Measurements from ENCODE around the gene MUC16.
"Not testable (repeated sequence)": the region's sequence is repeated elsewhere in the genome, so short reads cannot be mapped to it uniquely, and the experiment has no call there.

The MUC16 gene

DNA sequence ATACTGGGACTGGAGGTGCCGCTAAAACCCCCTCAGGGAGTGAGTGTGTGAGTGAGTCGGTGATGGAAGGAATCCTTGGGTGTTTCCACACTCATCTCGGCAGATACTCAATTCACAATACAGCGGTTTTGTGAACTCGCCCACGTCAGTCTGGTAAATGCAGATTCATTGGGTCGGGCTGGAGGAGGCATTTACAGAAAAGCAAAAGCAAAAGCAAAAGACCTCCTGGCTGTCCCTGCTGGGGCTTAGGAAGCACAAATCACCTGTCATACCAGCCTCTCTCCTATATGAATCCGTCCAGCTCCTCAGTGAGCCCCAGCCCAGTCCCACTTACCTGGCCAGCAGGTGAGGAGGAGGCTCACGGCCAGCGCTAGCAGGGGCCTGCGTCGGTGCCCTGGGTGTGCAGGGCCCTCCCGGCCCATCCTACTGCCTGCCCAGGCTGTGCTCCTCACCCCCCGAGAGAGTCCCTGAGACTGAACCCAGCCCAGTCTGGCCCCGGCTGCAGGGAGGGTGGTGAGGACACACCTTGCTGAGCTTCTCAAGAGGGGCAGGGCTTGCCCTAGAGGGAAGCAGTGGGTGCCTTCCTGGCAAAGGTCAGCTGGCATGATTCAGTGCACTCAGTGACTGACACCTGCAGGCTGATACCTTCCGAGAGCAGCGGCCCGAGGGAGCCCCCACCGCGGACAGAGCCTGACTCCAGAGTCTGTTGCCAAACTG lies at the start of gene MUC16:
TSS of gene MUC16 (minus strand) at position 475 of the 717 bp plus-strand sequence.
- H3K27ac ChIP-seq = no peak within 1 kb of the TSS
- peaks cover 76% of the 10 kb centered on the region for H3K27me3 ChIP-seq (ENCODE audit: insufficient read depth, low read depth, severe bottlenecking)
- no peaks in the 10 kb centered on the region for H3K36me3 ChIP-seq
- DNase-seq = no peak
- TF ChIP-seq, protein P1, sequence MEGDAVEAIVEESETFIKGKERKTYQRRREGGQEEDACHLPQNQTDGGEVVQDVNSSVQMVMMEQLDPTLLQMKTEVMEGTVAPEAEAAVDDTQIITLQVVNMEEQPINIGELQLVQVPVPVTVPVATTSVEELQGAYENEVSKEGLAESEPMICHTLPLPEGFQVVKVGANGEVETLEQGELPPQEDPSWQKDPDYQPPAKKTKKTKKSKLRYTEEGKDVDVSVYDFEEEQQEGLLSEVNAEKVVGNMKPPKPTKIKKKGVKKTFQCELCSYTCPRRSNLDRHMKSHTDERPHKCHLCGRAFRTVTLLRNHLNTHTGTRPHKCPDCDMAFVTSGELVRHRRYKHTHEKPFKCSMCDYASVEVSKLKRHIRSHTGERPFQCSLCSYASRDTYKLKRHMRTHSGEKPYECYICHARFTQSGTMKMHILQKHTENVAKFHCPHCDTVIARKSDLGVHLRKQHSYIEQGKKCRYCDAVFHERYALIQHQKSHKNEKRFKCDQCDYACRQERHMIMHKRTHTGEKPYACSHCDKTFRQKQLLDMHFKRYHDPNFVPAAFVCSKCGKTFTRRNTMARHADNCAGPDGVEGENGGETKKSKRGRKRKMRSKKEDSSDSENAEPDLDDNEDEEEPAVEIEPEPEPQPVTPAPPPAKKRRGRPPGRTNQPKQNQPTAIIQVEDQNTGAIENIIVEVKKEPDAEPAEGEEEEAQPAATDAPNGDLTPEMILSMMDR (IDR thresholded peaks at IDR 0.05; ENCODE audit: low read depth, low read length) = no peak
- peaks cover 3% of the 10 kb centered on the region for H3K9me3 ChIP-seq (ENCODE audit: severe bottlenecking)
- no peak within 1 kb of the TSS for H3K4me3 ChIP-seq (ENCODE audit: low read depth, low read length)

DNA sequence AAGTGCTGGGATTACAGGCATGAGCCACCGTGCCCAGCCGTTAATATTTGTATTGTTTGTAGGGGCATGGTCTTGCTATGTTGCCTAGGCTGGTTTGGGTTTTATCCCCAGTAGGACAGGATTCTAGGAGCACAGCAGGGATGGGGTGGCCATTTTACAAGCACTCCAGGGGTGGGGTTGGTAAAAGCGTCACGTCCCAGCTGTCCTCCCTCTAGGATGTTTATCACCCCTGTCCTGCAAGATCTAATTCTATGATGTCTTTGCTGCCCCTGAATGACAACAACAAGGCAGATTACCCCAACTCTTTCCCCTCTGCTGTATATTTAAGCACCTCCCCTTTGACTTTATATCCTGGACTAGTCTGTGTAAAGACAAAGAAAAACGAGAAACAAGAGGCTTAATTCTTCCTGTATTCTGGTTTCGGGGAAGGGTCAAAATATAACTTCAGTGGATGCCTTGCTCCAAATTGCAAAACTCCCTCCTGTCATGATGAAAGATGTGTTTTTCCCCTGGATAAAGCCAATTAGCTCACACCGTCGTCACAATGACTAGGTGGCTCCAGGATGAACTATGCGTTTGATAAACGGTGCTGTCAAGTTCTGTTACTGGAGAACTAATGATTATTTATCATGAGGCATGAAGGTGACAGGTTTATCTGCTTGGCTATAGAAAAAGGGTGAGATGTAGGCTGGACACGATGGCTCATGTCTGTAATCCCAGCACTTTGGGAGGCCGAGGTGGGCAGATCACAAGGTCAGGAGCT lies 48.9 kb upstream of the MUC16 start:
- peaks cover 60% of the 10 kb centered on the region for H3K27me3 ChIP-seq (ENCODE audit: insufficient read depth, low read depth, severe bottlenecking)
- no peak for DNase-seq
- no peak overlapping the region for H3K27ac ChIP-seq
- no peaks in the 10 kb centered on the region for H3K9me3 ChIP-seq (ENCODE audit: severe bottlenecking)
- no peak overlapping the region for H3K4me3 ChIP-seq (ENCODE audit: low read depth, low read length)
- H3K36me3 ChIP-seq = no peaks in the 10 kb centered on the region
- TF ChIP-seq, protein P1 (IDR thresholded peaks at IDR 0.05; ENCODE audit: low read depth, low read length) = no peak

DNA sequence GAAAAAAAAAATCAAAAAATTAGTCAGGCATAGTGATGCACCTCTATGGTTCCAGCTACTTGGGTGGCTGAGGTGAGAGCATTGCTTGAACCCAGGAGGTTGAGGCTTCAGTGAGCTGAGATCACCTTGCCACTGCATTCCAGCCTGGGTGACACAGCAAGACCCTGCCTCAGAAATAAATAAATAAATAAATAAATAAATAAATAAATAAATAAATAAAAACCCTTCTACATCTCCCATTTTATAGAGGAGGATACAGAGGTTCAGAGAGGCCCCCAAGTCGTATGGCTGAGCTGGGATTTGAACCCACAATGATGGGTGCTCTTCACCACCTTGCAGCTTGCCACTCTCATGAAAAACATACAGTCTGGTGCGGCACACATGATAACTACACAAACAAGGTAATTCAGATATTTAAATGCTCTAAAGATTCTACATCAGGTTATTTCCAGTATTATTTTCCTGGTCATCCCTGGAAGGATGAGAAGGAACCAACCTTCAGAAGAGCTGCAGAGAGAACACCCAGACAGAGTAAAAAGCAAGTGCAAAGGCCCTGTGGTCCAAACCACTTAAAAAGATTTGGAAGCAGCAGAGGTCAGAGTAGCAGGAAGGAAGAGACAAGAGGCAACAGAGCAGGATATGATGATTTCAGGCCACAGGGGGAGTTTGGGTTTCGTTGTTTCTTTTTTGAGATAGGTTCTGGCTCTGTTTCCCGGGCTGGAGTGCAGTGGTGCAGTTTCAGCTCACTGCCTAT lies 47.5 kb upstream of the MUC16 start:
- no peak for DNase-seq
- no peaks in the 10 kb centered on the region for H3K36me3 ChIP-seq
- H3K27ac ChIP-seq = no peak overlapping the region
- H3K4me3 ChIP-seq (ENCODE audit: low read depth, low read length) = no peak overlapping the region
- H3K27me3 ChIP-seq (ENCODE audit: insufficient read depth, low read depth, severe bottlenecking) = peaks cover 67% of the 10 kb centered on the region
- TF ChIP-seq, protein P1 (IDR thresholded peaks at IDR 0.05; ENCODE audit: low read depth, low read length) = no peak
- H3K9me3 ChIP-seq (ENCODE audit: severe bottlenecking) = peaks cover 6% of the 10 kb centered on the region

DNA sequence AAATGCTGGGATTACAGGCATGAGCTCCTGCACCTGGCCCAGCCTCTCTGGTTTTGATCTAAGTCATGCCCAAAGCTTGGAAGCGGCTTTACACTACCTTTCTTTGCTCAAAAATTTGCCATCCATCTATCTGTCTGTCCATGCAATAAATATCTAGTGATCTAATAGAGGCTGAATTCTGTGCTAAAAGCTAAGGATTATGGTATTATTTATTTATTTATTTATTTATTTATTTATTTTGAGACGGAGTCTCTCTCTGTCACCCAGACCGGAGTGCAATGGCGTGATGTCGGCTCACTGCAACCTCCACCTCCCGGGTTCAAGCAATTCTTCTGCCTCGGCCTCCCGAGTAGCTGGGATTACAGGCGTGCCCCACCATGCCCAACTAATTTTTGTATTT lies 45.9 kb upstream of the MUC16 start:
- not testable (repeated sequence) for H3K36me3 ChIP-seq; DNase-seq; H3K27ac ChIP-seq; H3K9me3 ChIP-seq (ENCODE audit: severe bottlenecking); H3K4me3 ChIP-seq (ENCODE audit: low read depth, low read length)
- H3K27me3 ChIP-seq (ENCODE audit: insufficient read depth, low read depth, severe bottlenecking) = peaks cover 71% of the 10 kb centered on the region

DNA sequence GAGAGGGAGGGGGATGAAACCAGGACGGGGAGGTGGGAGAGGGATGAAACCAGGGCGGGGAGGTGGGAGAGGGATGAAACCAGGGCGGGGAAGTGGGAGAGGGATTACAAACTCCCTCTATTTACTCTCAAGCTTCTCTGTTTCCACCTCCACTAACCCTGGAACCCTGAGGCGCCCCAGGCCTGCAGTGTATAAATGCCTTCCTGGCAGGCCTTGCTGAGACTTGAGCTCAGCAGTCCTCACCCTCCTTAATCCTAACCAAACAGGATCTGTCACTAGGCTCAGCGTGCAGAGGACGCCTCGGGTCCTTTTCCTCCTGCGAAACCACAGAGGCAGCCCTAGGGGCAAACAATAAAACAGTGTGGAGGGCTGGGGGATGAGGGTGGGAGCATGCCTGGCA lies 44.6 kb upstream of the MUC16 start:
- H3K4me3 ChIP-seq (ENCODE audit: low read depth, low read length) = no peak overlapping the region
- H3K36me3 ChIP-seq = no peaks in the 10 kb centered on the region
- TF ChIP-seq, protein P1 (IDR thresholded peaks at IDR 0.05; ENCODE audit: low read depth, low read length) = no peak
- DNase-seq = no peak
- no peak overlapping the region for H3K27ac ChIP-seq
- H3K9me3 ChIP-seq (ENCODE audit: severe bottlenecking) = peaks cover 6% of the 10 kb centered on the region
- H3K27me3 ChIP-seq (ENCODE audit: insufficient read depth, low read depth, severe bottlenecking) = peaks cover 69% of the 10 kb centered on the region

DNA sequence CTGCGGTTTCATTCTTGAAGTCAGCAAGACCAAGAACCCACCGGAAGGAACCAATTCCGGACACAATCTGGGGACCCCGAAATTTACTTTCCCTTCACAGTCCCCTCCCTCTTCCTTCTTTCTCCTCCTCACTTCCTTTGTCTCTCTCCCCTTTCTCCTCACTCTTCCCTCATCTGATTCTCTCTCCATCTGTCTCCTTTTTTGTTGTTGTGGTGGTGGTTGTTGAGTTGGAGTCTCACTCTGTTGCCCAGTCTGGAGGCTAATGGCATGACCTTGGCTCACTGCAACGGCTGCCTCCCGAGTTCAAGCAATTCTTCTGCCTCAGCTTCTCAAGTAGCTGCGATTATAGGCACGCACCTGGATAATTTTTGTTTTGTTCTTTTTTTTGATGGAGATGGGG lies 44.0 kb upstream of the MUC16 start:
- Histone ChIP-seq H3K36me3 (no peaks in the 10 kb centered on the region), H3K27ac (no peak overlapping the region), H3K4me3 (ENCODE audit: low read depth, low read length) (no peak overlapping the region)

DNA sequence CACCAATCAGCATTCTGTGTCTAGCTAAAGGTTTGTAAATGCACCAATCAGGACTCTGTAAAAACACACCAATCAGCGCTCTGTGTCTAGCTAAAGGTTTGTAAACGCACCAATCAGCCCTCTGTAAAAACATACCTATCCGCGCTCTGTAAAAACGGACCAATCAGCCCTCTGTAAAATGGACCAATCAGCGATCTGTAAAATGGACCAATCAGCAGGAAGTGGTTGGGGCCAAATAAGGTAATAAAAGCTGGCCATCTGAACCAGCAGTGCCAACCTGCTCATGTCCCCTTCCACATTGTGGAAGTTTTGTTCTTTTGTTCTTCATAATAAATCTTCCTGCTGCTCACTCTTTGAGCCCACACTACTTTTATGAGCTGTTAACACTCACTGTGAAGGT lies 43.5 kb upstream of the MUC16 start:
- not testable (repeated sequence) for H3K9me3 ChIP-seq (ENCODE audit: severe bottlenecking); H3K27ac ChIP-seq; H3K36me3 ChIP-seq; DNase-seq; H3K4me3 ChIP-seq (ENCODE audit: low read depth, low read length)
- peaks cover 68% of the 10 kb centered on the region for H3K27me3 ChIP-seq (ENCODE audit: insufficient read depth, low read depth, severe bottlenecking)

More for the DNA sequence above, 44.0 kb upstream of the MUC16 start:
- Histone ChIP-seq H3K27me3 (ENCODE audit: insufficient read depth, low read depth, severe bottlenecking) (peaks cover 71% of the 10 kb centered on the region), H3K9me3 (ENCODE audit: severe bottlenecking) (peaks cover 6% of the 10 kb centered on the region)
- TF ChIP-seq, protein P1 (IDR thresholded peaks at IDR 0.05; ENCODE audit: low read depth, low read length) = no peak
- DNase-seq = no peak
